AG04450 (cell line): ENCODE data around the gene VAV3. TPM values are rescaled to one million over a fixed set of nuclear protein-coding genes. Genes with fewer than 3 reads are reported as not detected.

ENCODE experiments used
- CTCF ChIA-PET: fragments of 300-600, 350-600 bp; formaldehyde crosslinking; extraction: SDS; loops from one replicate; lab custom pipeline; 2022; ENCODE audit warnings: antibody characterized with exemption, inconsistent platforms; lab: Charles Lee
- POLR2A ChIA-PET: fragments of 350-600 bp; formaldehyde crosslinking; extraction: SDS; loops from one replicate; lab custom pipeline; 2021; ENCODE audit warnings: antibody characterized with exemption, inconsistent platforms; lab: Yijun Ruan, JAX
- DNase-seq: peaks from one replicate; pipeline ENCODE4 v3.0.0-alpha.2; 2011; ENCODE audit warnings: low read depth, low spot score
- H3K27ac ChIP-seq: one replicate; pipeline ENCODE4 v1.5.1; 2012; ENCODE audit warnings: low read depth, low read length, control low read depth
- H3K27me3 ChIP-seq: one replicate; pipeline ENCODE4 v1.6.0; 2012; ENCODE audit warnings: low read length; ENCODE audit not compliant: control insufficient read depth, insufficient read depth
- H3K4me3 ChIP-seq: 2 replicates; pipeline ENCODE4 v1.5.1; 2011; ENCODE audit warnings: mild to moderate bottlenecking, low read depth, low read length, control low read depth
- H3K9me3 ChIP-seq: 2 replicates; pipeline ENCODE4 v1.5.1; 2012; ENCODE audit warnings: low read length; ENCODE audit not compliant: control insufficient read depth, insufficient read depth
- CTCF ChIP-seq: IDR thresholded peaks from 2 replicates; pipeline ENCODE4 v1.5.1; 2011; ENCODE audit warnings: low read depth, low read length, control low read depth, inconsistent platforms
- polyA plus RNA-seq: library from polyadenylated mRNA; depleted of rRNA; stranded (reverse); fragments of >200 nt; gene quantifications from 2 replicates; pipeline ENCODE4 v1.2.3, GENCODE V29; 2011

VAV3 gene
- polyA plus RNA-seq, 1 experiment = 0.02 TPM

GRCh38 chr1:107804134-107804533 is 160.8 kb downstream of the VAV3 start:
- Histone ChIP-seq H3K9me3 (no peaks in the 10 kb centered on the region), H3K4me3 (no peak overlapping the region), H3K27me3 (no peaks in the 10 kb centered on the region), H3K27ac (no peak overlapping the region)
- no peak for DNase-seq
- ChIA-PET POLR2A (no interaction called here), CTCF (no interaction called here)
- TF ChIP-seq CTCF = no peak

DNA sequence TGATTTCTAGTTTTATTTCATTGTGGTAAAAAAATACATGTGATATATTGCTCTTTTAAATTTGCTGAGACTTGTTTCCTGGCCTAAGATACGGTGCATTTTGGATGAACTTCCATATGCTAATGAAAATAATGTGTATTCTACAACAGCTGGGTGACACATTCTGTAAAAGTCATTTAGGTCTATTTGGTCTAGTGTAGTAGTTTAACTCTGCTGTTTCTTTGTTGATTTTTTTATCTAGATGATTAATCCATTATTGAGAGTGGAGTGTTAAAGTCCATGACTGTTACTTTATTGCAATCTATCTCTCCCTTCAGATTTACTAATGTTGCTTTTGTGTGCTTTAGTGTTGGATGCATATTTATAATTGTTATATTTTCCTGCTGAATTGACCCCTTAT is 161.4 kb downstream of the VAV3 start:
- no peaks in the 10 kb centered on the region for H3K27me3 ChIP-seq
- H3K27ac ChIP-seq = no peak overlapping the region
- H3K4me3 ChIP-seq = no peak overlapping the region
- CTCF ChIA-PET = no interaction called here
- no peaks in the 10 kb centered on the region for H3K9me3 ChIP-seq
- no peak for TF ChIP-seq CTCF
- POLR2A ChIA-PET = no interaction called here
- DNase-seq = no peak

GRCh38 chr1:107802654-107803053 is 162.3 kb downstream of the VAV3 start:
- POLR2A ChIA-PET = no interaction called here
- DNase-seq = no peak
- Histone ChIP-seq H3K27me3 (no peaks in the 10 kb centered on the region), H3K27ac (no peak overlapping the region), H3K9me3 (no peaks in the 10 kb centered on the region), H3K4me3 (no peak overlapping the region)
- CTCF ChIA-PET = no interaction called here
- TF ChIP-seq CTCF = no peak

DNA sequence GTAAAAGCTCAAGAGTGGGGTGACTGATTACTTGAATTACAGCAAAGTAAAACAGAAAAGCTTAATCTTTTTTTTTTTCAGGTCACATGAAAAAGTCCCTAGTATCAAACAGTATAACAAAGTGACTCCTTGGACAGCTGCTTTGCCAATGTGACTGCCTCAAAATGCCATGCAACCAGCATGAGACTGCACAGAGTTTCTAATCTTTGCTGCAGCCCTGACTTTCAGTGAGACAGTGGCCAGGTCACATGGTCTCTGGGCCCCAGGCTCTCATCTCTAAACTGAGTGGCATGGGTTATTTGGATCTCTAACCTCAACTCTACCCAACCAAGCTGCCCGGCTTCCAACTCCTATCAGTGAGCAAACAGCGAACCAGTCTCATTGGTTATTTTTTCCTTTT is 169.0 kb downstream of the VAV3 start:
- ChIA-PET POLR2A (no interaction called here), CTCF (interaction anchor here (0.6 to 5.6 kb wide), 3 partner anchors 13 to 329 kb away, joined by 3 to 49 read pairs (median 7); no protein-coding TSS in a partner anchor)
- Histone ChIP-seq H3K27ac (no peak overlapping the region), H3K4me3 (no peak overlapping the region), H3K27me3 (no peaks in the 10 kb centered on the region), H3K9me3 (no peaks in the 10 kb centered on the region)
- no peak for TF ChIP-seq CTCF
- DNase-seq = no peak

- no peaks in the 10 kb centered on the region for H3K9me3 ChIP-seq
- no peak overlapping the region for H3K4me3 ChIP-seq
- CTCF ChIA-PET = interaction anchor here (0.6 to 5.6 kb wide), 3 partner anchors 13 to 330 kb away, joined by 3 to 49 read pairs (median 7); no protein-coding TSS in a partner anchor
- no peak for DNase-seq
- no peaks in the 10 kb centered on the region for H3K27me3 ChIP-seq
- no peak overlapping the region for H3K27ac ChIP-seq
- TF ChIP-seq CTCF = no peak
- POLR2A ChIA-PET = no interaction called here
Observed at GRCh38 chr1:107795441-107795840, 169.5 kb downstream of the VAV3 start.
